HepG2 (cell line): ENCODE results near the gene SH3BGR. TPM values are rescaled to one million over a fixed set of nuclear protein-coding genes. Genes with fewer than 3 reads are reported as not detected.

Experiments used
- AGO1 ChIP-seq: fragments of 200-400 bp; formaldehyde crosslinking; IDR thresholded peaks from 2 replicates; pipeline ENCODE4 v1.6.1; 2017; ENCODE audit warnings: mild to moderate bottlenecking, low read depth, low read length, moderate library complexity; ENCODE audit not compliant: poor library complexity, severe bottlenecking
- ATAD3A ChIP-seq: sonication (generic); formaldehyde crosslinking; IDR thresholded peaks from 2 replicates; pipeline ENCODE4 v1.4.0; 2020; ENCODE audit warnings: missing genetic modification reagents
- ESRRA ChIP-seq: sonication (generic); formaldehyde crosslinking; IDR thresholded peaks from 2 replicates; pipeline ENCODE4 v1.5.1; 2020; ENCODE audit warnings: mild to moderate bottlenecking, low read depth, missing genetic modification reagents
- MXI1 ChIP-seq: IDR thresholded peaks from 3 replicates; pipeline ENCODE4 v1.6.1; 2012; ENCODE audit warnings: low read depth, low read length, inconsistent platforms, borderline replicate concordance
- NAIF1 ChIP-seq: sonication (generic); formaldehyde crosslinking; IDR thresholded peaks from 2 replicates; pipeline ENCODE4 v1.5.0; 2020; ENCODE audit warnings: mild to moderate bottlenecking, missing genetic modification reagents, borderline replicate concordance
- NCOA2 ChIP-seq: sonication (generic); formaldehyde crosslinking; IDR thresholded peaks from 2 replicates; pipeline ENCODE4 v1.8.0; 2022; ENCODE audit warnings: inconsistent platforms
- NR2F1 ChIP-seq, 2 experiments: fragments of 450-650 bp in 1 of 2; formaldehyde crosslinking in 1 of 2; IDR thresholded peaks; 2 replicates each; pipeline versions ENCODE4 v1.5.0 to v1.6.1; 2016 to 2020; ENCODE audit warnings: mild to moderate bottlenecking in 1 of 2, missing compliant biosample characterization in 1 of 2, missing genetic modification reagents in 1 of 2, moderate library complexity in 1 of 2
- POGK ChIP-seq: sonication (generic); formaldehyde crosslinking; conservative IDR thresholded peaks from 2 replicates; pipeline ENCODE4 v1.8.0; 2022; ENCODE audit warnings: mild to moderate bottlenecking, moderate library complexity, missing genetic modification reagents
- RNF2 ChIP-seq: fragments of 450-650 bp; conservative IDR thresholded peaks from 2 replicates; pipeline ENCODE4 v1.6.1; 2016; ENCODE audit warnings: low read depth
- SALL1 ChIP-seq: sonication (generic); formaldehyde crosslinking; IDR thresholded peaks from 2 replicates; pipeline ENCODE4 v1.8.0; 2022; ENCODE audit warnings: mild to moderate bottlenecking, missing genetic modification reagents
- SOX13 ChIP-seq, 3 experiments: fragments of 450-650 bp in 1 of 3; sonication (generic) in 1 of 3; formaldehyde crosslinking in 1 of 3; IDR thresholded peaks in 2 of 3; conservative IDR thresholded peaks in 1 of 3; 2 replicates each; pipeline versions ENCODE4 v1.5.0 to v1.6.1; 2016 to 2020; ENCODE audit warnings: antibody characterized with exemption in 1 of 3, mild to moderate bottlenecking in 1 of 3, missing compliant biosample characterization in 1 of 3, missing genetic modification reagents in 1 of 3, moderate library complexity in 1 of 3
- ZNF234 ChIP-seq: sonication (generic); formaldehyde crosslinking; conservative IDR thresholded peaks from 2 replicates; pipeline ENCODE4 v1.5.1; 2020; ENCODE audit warnings: mild to moderate bottlenecking, missing genetic modification reagents
- ZNF572 ChIP-seq: sonication (generic); formaldehyde crosslinking; IDR thresholded peaks from 2 replicates; pipeline ENCODE4 v1.5.1; 2020; ENCODE audit warnings: mild to moderate bottlenecking, missing genetic modification reagents
- ZNF839 ChIP-seq: sonication (generic); formaldehyde crosslinking; IDR thresholded peaks from 2 replicates; pipeline ENCODE4 v1.4.0; 2020; ENCODE audit warnings: missing genetic modification reagents, mild to moderate bottlenecking, borderline replicate concordance
- polyA plus RNA-seq, 8 experiments: library from polyadenylated mRNA; depleted of rRNA in 3 of 8; stranded (reverse) in 7 of 8; unstranded in 1 of 8; fragments of >200 nt; fragmentation: Illumina TruSeq in 4 of 8; extraction: Trizol in 4 of 8; gene quantifications; 2 replicates each; pipeline versions ENCODE4 v1.2.1 to v1.2.3, GENCODE V29; 2011 to 2016; ENCODE audit warnings: low read depth in 4 of 8, missing spikeins in 1 of 8, mixed read lengths in 1 of 8; ENCODE audit not compliant: insufficient read depth in 1 of 8
- total RNA-seq, 5 experiments: library from RNA; depleted of rRNA; stranded (reverse); fragments of >200 nt; fragmentation: Illumina TruSeq; extraction: Trizol; gene quantifications; 2 replicates each; pipeline ENCODE4 v1.2.3, GENCODE V29; 2016; ENCODE audit warnings: low read depth in 1 of 5
- TF ChIP-seq, protein P1 (sequence below): IDR thresholded peaks from 2 replicates; pipeline ENCODE4 v1.6.1; 2016; ENCODE audit warnings: missing compliant biosample characterization, missing genetic modification reagents, borderline replicate concordance
- TF ChIP-seq, protein P2 (sequence below): sonication (generic); formaldehyde crosslinking; IDR thresholded peaks from 2 replicates; pipeline ENCODE4 v1.9.0; 2022; ENCODE audit warnings: missing genetic modification reagents, mild to moderate bottlenecking, borderline replicate concordance
- TF ChIP-seq, protein P3 (sequence below): sonication (generic); formaldehyde crosslinking; IDR thresholded peaks from 2 replicates; pipeline ENCODE4 v1.5.0; 2020; ENCODE audit warnings: missing genetic modification reagents
- TF ChIP-seq, protein P4 (sequence below): sonication (generic); formaldehyde crosslinking; IDR thresholded peaks from 2 replicates; pipeline ENCODE4 v1.5.1; 2020; ENCODE audit warnings: mild to moderate bottlenecking, missing genetic modification reagents, moderate library complexity

The SH3BGR gene
- total and polyA plus RNA-seq, 2 of the 13 experiments (the other 11 are each of a cell fraction or from before 2014, with no cell fraction given), result 0.48 TPM; not detected in 1

DNA sequence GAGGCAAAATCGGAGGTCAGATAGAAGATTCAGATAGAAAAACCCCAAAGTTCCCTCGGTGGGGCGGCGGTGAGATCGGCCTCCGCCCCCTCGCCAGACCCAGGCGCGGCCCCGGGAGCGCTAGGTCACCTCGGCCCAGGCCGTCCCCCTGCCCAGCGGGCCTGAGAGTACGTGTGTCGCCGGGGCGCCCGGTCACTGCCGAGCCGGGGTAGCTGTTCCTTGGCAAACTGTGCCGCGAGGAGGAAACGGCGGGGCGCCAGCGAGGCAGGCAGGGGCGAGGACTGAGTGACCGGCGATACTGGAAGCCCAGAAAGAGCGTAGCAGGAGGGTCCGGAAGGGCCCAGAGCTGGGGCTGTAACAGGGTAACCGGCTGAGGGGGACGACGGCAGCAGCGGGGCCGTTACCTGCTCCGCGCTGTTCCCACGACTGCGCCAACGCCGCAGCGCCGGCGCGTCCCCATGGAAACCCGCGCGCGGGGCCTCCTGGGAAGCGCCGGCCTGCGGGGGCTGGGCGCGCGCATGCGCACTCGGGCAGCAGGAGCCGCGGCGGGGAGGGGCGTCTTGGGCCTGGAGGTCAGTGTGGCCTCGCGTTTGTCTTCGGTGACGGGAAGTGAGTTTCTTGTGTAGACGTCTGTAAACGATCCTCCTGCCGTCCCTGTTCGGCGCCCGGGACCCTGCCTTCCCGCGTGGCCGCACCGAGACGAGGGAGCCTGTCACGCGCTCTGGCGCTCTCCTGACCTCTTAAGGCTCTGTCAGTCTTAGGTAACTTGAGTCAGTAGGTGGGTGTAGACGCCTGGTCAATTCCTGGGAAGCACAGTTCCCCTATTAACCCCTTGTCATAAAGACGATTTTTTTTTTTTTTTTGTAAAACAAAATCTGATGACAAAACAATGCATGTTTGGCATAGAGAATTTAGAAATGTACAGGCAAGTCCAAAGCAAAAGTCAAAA, 6.2 kb upstream of the SH3BGR start, which contains the start of gene LCA5L (continued):
- TF ChIP-seq SOX13 (IDR thresholded peaks at IDR 0.05), result no peak
- TF ChIP-seq SOX13 (CRISPR knock-in tag; conservative IDR thresholded peaks at IDR 0.05 in 1 of 2, IDR thresholded peaks at IDR 0.05 in 1 of 2), result no peak
- TF ChIP-seq, protein P1, sequence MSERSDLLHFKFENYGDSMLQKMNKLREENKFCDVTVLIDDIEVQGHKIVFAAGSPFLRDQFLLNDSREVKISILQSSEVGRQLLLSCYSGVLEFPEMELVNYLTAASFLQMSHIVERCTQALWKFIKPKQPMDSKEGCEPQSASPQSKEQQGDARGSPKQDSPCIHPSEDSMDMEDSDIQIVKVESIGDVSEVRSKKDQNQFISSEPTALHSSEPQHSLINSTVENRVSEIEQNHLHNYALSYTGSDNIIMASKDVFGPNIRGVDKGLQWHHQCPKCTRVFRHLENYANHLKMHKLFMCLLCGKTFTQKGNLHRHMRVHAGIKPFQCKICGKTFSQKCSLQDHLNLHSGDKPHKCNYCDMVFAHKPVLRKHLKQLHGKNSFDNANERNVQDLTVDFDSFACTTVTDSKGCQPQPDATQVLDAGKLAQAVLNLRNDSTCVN (CRISPR knock-in tag), result peak; percentile 26; the same call in 1 of the 2 replicates
- TF ChIP-seq, protein P2, sequence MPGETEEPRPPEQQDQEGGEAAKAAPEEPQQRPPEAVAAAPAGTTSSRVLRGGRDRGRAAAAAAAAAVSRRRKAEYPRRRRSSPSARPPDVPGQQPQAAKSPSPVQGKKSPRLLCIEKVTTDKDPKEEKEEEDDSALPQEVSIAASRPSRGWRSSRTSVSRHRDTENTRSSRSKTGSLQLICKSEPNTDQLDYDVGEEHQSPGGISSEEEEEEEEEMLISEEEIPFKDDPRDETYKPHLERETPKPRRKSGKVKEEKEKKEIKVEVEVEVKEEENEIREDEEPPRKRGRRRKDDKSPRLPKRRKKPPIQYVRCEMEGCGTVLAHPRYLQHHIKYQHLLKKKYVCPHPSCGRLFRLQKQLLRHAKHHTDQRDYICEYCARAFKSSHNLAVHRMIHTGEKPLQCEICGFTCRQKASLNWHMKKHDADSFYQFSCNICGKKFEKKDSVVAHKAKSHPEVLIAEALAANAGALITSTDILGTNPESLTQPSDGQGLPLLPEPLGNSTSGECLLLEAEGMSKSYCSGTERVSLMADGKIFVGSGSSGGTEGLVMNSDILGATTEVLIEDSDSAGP (CRISPR knock-in tag), result peak; percentile 55; the same call in 1 of the 2 replicates
- TF ChIP-seq, protein P3, sequence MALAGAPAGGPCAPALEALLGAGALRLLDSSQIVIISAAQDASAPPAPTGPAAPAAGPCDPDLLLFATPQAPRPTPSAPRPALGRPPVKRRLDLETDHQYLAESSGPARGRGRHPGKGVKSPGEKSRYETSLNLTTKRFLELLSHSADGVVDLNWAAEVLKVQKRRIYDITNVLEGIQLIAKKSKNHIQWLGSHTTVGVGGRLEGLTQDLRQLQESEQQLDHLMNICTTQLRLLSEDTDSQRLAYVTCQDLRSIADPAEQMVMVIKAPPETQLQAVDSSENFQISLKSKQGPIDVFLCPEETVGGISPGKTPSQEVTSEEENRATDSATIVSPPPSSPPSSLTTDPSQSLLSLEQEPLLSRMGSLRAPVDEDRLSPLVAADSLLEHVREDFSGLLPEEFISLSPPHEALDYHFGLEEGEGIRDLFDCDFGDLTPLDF (CRISPR knock-in tag), result 0 out of 2 replicates have a peak, but pooled peaks have one; percentile 23
- 0 out of 2 replicates have a peak, but pooled peaks have one; percentile 45 for TF ChIP-seq ZNF839 (CRISPR knock-in tag)
- peak; percentile 75 for TF ChIP-seq SALL1 (CRISPR knock-in tag)
- peak; percentile 69 for TF ChIP-seq AGO1
- no peak for TF ChIP-seq ZNF234
- no peak for TF ChIP-seq NCOA2 (CRISPR knock-in tag)
- peak; percentile 81; the same call in 1 of the 3 replicates for TF ChIP-seq MXI1
- TF ChIP-seq ATAD3A, result no peak
- no peak for TF ChIP-seq ZNF572 (CRISPR knock-in tag)
- TF ChIP-seq NAIF1 (CRISPR knock-in tag), result peak; percentile 98
- peak; percentile 88 for TF ChIP-seq RNF2
- TF ChIP-seq ESRRA (CRISPR knock-in tag), result 0 out of 2 replicates have a peak, but pooled peaks have one; percentile 41
- TF ChIP-seq POGK (CRISPR knock-in tag), result peak; percentile 63
- peak in 1 of 2 experiments; percentile 50; a peak in 1 of 4 replicates for TF ChIP-seq NR2F1 (CRISPR knock-in tag; IDR thresholded peaks at IDR 0.05)
- TF ChIP-seq, protein P4, sequence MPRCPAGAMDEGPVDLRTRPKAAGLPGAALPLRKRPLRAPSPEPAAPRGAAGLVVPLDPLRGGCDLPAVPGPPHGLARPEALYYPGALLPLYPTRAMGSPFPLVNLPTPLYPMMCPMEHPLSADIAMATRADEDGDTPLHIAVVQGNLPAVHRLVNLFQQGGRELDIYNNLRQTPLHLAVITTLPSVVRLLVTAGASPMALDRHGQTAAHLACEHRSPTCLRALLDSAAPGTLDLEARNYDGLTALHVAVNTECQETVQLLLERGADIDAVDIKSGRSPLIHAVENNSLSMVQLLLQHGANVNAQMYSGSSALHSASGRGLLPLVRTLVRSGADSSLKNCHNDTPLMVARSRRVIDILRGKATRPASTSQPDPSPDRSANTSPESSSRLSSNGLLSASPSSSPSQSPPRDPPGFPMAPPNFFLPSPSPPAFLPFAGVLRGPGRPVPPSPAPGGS (CRISPR knock-in tag), result peak; percentile 63; the same call in 1 of the 2 replicates
